Activated CD8-positive, alpha-beta T cell treated with anti-CD3 and anti-CD28 coated beads for 36 hours (primary cell): Measurements from ENCODE around the gene GBA2. TPM values are rescaled to one million over a fixed set of nuclear protein-coding genes. Genes with fewer than 3 reads are reported as not detected.
A peak's percentile ranks its signal among the peaks of the same experiment; 100 is the strongest.

Source experiments
- ATAC-seq: fragments of 200-7000 bp; cut with Tn5 transposase; one replicate; pipeline ENCODE4 v1.10.0; 2021; ENCODE audit warnings: mild to moderate bottlenecking, moderate library complexity
- CTCF ChIA-PET: fragments of 350-600 bp; sonication (Branson Sonifier 250); formaldehyde crosslinking; loops from one replicate; lab custom pipeline; 2021; ENCODE audit warnings: antibody characterized with exemption; lab: Charles Lee
- POLR2A ChIA-PET: fragments of 350-600 bp; sonication (Branson Sonifier 250); formaldehyde crosslinking; loops from one replicate; lab custom pipeline; 2021; ENCODE audit warnings: antibody characterized with exemption; lab: Charles Lee
- DNase-seq: peaks from one replicate; pipeline ENCODE4 v3.0.0-alpha.2; 2020
- H3K27ac Mint-ChIP-seq: one replicate; pipeline ENCODE4 v1.8.0; 2021; ENCODE audit warnings: mild to moderate bottlenecking, mixed read lengths
- H3K27me3 Mint-ChIP-seq: one replicate; pipeline ENCODE4 v1.8.0; 2021; ENCODE audit warnings: mixed read lengths
- H3K36me3 Mint-ChIP-seq: one replicate; pipeline ENCODE4 v1.8.0; 2021; ENCODE audit warnings: low read depth, mixed read lengths
- H3K4me1 Mint-ChIP-seq: one replicate; pipeline ENCODE4 v1.8.0; 2021; ENCODE audit warnings: low read depth, mixed read lengths
- H3K4me3 Mint-ChIP-seq: one replicate; pipeline ENCODE4 v1.8.0; 2021; ENCODE audit warnings: mild to moderate bottlenecking, moderate library complexity, mixed read lengths
- H3K9me3 Mint-ChIP-seq: one replicate; pipeline ENCODE4 v1.8.0; 2021; ENCODE audit warnings: mixed read lengths
- intact Hi-C: fragments of 100-400 bp; cut with micrococcal nuclease; formaldehyde crosslinking; loops from one replicate; pipeline ENCODE4 v1.10.0; 2022
- total RNA-seq, 2 experiments: library from RNA; stranded (reverse); gene quantifications; one replicate each; pipeline ENCODE4 v1.2.3, GENCODE V29; 2021
- TF ChIP-seq, protein P1 (sequence below): fragments of 200-600 bp; IDR thresholded peaks from one replicate; pipeline ENCODE4 v1.8.0; 2022; ENCODE audit warnings: antibody characterized with exemption, mild to moderate bottlenecking

Gene GBA2
- total RNA-seq, 2 experiments from 2014 or later, result 21.2 to 22.3 TPM

DNA sequence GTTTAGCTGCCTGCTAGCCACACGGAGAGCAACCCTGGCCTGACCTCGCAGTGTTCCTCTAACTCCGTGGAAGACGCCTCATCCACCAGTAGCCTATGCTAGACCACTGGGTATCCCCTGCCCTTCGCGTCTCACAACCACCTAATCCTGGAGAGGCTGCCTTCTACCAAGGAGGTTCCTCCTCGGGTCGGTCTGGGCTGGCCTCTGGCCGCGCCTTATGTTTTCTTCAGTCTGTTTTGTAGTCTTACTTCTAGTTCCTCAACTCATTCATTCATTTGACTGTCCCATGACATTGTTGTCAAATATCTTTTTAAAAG lies 57.7 kb downstream of the GBA2 start:
- no peaks in the 10 kb centered on the region for H3K27me3 Mint-ChIP-seq
- H3K4me3 Mint-ChIP-seq, result peak overlapping the region; percentile 72
- TF ChIP-seq, protein P1, sequence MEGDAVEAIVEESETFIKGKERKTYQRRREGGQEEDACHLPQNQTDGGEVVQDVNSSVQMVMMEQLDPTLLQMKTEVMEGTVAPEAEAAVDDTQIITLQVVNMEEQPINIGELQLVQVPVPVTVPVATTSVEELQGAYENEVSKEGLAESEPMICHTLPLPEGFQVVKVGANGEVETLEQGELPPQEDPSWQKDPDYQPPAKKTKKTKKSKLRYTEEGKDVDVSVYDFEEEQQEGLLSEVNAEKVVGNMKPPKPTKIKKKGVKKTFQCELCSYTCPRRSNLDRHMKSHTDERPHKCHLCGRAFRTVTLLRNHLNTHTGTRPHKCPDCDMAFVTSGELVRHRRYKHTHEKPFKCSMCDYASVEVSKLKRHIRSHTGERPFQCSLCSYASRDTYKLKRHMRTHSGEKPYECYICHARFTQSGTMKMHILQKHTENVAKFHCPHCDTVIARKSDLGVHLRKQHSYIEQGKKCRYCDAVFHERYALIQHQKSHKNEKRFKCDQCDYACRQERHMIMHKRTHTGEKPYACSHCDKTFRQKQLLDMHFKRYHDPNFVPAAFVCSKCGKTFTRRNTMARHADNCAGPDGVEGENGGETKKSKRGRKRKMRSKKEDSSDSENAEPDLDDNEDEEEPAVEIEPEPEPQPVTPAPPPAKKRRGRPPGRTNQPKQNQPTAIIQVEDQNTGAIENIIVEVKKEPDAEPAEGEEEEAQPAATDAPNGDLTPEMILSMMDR, result no peak
- H3K4me1 Mint-ChIP-seq, result peaks cover 18% of the 10 kb centered on the region
- H3K36me3 Mint-ChIP-seq, result no peaks in the 10 kb centered on the region
- ChIA-PET CTCF (interaction anchor here (0.9 to 12.7 kb wide), 10 partner anchors 8 to 88 kb away, joined by 3 to 313 read pairs (median 4); partner anchors contain the start of genes ARHGEF39, CA9, CCDC107 and CREB3), POLR2A (interaction anchor here (0.8 to 3.0 kb wide), 11 partner anchors 14 to 74 kb away, joined by 3 to 12 read pairs (median 4); partner anchors contain the start of genes ARHGEF39, CCDC107, RMRP and TLN1)
- DNase-seq (no peak), ATAC-seq (no peak)
- no peaks in the 10 kb centered on the region for H3K9me3 Mint-ChIP-seq
- intact Hi-C loops, result no loop called here
- peak overlapping the region; percentile 42 for H3K27ac Mint-ChIP-seq

DNA sequence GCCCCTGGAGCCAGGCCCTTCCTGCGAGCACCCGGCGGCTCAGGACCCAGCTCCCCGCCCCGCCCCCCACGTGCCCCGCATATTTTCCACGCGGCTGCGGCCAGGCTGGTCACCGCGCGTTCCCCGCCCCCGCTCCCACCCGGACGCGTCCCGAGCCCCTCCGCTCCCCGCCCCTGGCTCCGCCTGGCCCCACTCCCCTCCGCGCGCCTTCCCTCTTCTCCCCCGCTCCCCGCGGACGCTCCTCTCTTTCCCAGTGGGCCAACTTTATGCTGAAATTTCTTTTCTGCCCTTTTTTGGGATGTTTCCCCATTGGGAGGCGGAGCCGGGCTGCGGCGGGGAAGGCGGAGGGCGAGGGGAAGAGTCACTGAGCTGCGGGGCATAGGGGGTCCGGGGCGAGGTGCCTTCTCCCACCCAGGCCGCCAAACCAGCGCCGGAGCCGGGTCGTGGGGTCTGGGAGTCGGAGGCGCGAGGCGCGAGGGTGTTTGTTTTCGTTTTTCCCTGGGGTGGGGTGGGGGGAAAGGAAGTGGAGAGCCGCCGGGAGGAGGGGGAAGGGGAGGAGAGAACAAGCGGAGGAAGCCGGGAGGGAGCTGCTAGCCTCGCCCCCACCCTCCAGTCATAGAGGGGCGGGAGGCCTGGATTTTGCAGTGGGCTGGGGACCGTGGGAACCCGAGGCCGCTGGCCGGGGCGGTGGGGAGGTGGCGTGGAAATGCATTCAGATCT lies 58.3 kb downstream of the GBA2 start:
- intact Hi-C loops, result no loop called here
- ATAC-seq, result peak; percentile 22
- TF ChIP-seq, protein P1, result no peak

DNA sequence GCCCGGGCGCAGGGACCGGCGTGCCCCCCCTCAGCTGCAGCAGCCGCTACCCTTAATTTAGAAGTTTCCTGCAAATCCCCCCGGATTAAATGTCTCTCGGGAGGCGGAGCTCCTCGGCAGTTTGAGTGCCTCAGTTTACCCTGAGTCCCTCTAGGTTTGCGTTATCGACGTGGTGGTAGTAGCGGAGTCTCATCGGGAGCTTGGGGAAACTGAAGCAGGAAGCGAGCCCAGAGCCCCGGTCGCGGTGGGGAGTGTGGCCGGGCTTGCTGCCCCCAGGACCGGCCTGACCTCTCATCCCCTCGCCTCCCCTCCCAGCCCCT lies 58.8 kb downstream of the GBA2 start:
- Mint-ChIP-seq H3K36me3 (no peaks in the 10 kb centered on the region), H3K27me3 (no peaks in the 10 kb centered on the region), H3K27ac (no peak overlapping the region), H3K4me1 (peaks cover 18% of the 10 kb centered on the region), H3K4me3 (peak overlapping the region; percentile 72), H3K9me3 (no peaks in the 10 kb centered on the region)
- TF ChIP-seq, protein P1, result no peak
- ChIA-PET POLR2A (interaction anchor here (0.6 to 3.0 kb wide), 3 partner anchors 26 to 71 kb away, joined by 3 to 12 read pairs (median 4); partner anchors contain the start of genes ARHGEF39, CCDC107 and RMRP), CTCF (interaction anchor here (1.0 to 12.7 kb wide), 7 partner anchors 9 to 87 kb away, joined by 3 to 313 read pairs (median 4); partner anchors contain the start of genes ARHGEF39, CA9, CCDC107 and CREB3)
- ATAC-seq, result no peak
- intact Hi-C loops, result no loop called here
- DNase-seq, result no peak

More for the DNA sequence above, 58.3 kb downstream of the GBA2 start:
- DNase-seq, result peak; percentile 47
- Mint-ChIP-seq H3K27ac (peak overlapping the region; percentile 42), H3K4me1 (peaks cover 18% of the 10 kb centered on the region), H3K9me3 (no peaks in the 10 kb centered on the region), H3K4me3 (peak overlapping the region; percentile 72), H3K27me3 (no peaks in the 10 kb centered on the region), H3K36me3 (no peaks in the 10 kb centered on the region)
- ChIA-PET POLR2A (interaction anchor here (0.8 to 3.0 kb wide), 8 partner anchors 13 to 71 kb away, joined by 3 to 12 read pairs (median 4); partner anchors contain the start of genes ARHGEF39, CCDC107, RMRP and TLN1), CTCF (interaction anchor here (1.0 to 12.7 kb wide), 9 partner anchors 8 to 87 kb away, joined by 3 to 313 read pairs (median 4); partner anchors contain the start of genes ARHGEF39, CA9, CCDC107 and CREB3)

DNA sequence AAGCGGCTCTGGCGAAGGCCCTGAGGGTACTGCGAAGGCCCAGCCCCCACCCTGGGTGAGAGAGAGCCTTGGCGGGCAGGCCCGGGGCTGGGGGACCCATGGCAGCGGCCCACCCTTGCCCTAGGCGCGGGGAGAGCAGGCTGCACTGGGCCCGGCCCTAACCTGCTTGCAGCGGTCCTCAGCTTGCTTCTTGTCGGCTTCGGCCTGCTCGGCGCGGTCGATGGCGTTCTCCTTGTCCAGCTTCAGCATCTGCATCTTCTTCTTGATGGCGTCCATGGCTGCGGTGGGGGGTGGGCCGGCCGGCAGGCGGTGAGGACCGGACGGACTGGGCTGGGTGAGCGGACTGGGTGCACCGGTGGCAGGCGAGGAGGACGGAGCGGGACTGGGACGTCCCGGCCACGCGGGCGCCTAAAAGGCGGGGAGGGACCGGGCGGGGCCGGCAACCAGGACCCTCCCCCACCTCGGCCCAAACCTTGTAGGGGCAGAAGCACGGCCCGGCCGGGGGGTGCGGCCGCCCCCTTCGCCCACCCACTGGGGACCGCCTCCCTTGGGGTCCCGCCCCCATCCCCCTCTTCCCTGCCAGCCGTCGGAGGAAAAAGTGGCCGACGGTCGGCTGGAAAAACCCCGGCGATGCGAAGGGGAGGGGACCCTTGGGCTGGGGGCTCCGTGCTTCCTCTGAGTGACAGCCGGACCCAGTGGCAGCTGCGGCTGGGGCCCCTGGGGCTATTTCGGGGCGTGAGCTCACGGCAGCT lies 59.3 kb downstream of the GBA2 start, which contains the start of gene TPM2:
TPM2 (minus strand) TSS at position 384 of the 752 bp plus-strand sequence; CDS start at position 276, 108 bp downstream.
- ATAC-seq (no peak), DNase-seq (no peak)
- H3K9me3 Mint-ChIP-seq, result no peaks in the 10 kb centered on the region
- H3K4me3 Mint-ChIP-seq, result peak within 1 kb of the TSS; percentile 72
- TF ChIP-seq, protein P1, result no peak
- H3K27ac Mint-ChIP-seq, result peak within 1 kb of the TSS; percentile 55
- ChIA-PET CTCF (interaction anchor here (1.3 to 12.7 kb wide), 6 partner anchors 24 to 86 kb away, joined by 3 to 313 read pairs (median 6); partner anchors contain the start of genes ARHGEF39, CA9, CCDC107 and CREB3), POLR2A (interaction anchor here (0.6 to 2.4 kb wide), 2 partner anchors 25 to 32 kb away, joined by 3 to 12 read pairs; partner anchors contain the start of genes ARHGEF39, CCDC107 and RMRP)
- intact Hi-C loops, result no loop called here
- H3K27me3 Mint-ChIP-seq, result no peaks in the 10 kb centered on the region
- no peaks in the 10 kb centered on the region for H3K36me3 Mint-ChIP-seq
- peaks cover 18% of the 10 kb centered on the region for H3K4me1 Mint-ChIP-seq
